GM13977 (cell line): ENCODE measurements around the gene NLGN2.

Experiments
- DNase-seq: peaks from one replicate; pipeline ENCODE4 v3.0.0; 2012; ENCODE audit warnings: low spot score
- in situ Hi-C: fragments of 300-500 bp; cut with MboI; formaldehyde crosslinking; loops from one replicate; pipeline ENCODE4 v1.12.0; 2022; ENCODE audit warnings: low sequenced_read_pairs, low pct_unique_long_range_greater_than_20kb, mixed read lengths, inconsistent platforms; ENCODE audit not compliant: unreplicated experiment
- TF ChIP-seq, protein P1 (sequence below): IDR thresholded peaks from 2 replicates; pipeline ENCODE4 v1.5.1; 2012; ENCODE audit warnings: mild to moderate bottlenecking, control low read depth; ENCODE audit not compliant: insufficient read depth; ENCODE audit errors: extremely low read depth, missing control alignments

NLGN2 gene

DNA sequence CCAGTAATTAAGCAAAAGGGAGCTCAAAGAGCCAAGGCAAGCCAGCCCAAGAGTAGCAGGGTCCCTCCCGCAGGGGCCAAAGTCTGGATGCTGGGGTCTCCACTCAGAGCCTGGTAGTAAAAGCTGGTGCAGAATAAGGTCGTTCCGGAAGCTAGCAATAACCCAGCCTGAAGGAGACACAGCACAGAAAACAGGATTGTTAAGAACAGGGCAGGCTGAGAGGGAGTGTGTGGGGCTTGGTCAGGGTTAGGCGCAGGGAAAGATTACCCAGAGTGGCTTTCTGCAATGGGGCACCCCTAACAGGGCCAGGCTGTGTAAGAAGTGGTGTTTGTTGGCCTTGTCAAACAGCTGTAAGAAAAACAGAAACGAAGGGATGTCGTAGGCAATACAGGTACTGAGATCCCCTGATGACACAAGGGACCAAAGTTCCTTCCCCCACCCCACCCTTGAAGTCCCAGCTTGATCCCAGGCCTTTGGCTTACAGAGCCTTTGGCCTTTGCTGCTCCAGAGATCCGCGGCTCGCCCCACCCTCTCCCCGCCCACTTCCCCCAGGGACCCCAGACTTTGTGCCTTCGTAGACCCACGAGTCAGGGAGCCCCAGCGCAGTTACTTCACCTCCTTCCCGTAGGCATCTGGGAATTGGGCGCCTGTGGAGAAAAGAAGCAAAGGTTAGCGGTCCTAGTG, 4.5 kb upstream of the NLGN2 start:
- in situ Hi-C loops, result no loop called here
- TF ChIP-seq, protein P1, sequence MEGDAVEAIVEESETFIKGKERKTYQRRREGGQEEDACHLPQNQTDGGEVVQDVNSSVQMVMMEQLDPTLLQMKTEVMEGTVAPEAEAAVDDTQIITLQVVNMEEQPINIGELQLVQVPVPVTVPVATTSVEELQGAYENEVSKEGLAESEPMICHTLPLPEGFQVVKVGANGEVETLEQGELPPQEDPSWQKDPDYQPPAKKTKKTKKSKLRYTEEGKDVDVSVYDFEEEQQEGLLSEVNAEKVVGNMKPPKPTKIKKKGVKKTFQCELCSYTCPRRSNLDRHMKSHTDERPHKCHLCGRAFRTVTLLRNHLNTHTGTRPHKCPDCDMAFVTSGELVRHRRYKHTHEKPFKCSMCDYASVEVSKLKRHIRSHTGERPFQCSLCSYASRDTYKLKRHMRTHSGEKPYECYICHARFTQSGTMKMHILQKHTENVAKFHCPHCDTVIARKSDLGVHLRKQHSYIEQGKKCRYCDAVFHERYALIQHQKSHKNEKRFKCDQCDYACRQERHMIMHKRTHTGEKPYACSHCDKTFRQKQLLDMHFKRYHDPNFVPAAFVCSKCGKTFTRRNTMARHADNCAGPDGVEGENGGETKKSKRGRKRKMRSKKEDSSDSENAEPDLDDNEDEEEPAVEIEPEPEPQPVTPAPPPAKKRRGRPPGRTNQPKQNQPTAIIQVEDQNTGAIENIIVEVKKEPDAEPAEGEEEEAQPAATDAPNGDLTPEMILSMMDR, result no peak
- DNase-seq, result no peak

DNA sequence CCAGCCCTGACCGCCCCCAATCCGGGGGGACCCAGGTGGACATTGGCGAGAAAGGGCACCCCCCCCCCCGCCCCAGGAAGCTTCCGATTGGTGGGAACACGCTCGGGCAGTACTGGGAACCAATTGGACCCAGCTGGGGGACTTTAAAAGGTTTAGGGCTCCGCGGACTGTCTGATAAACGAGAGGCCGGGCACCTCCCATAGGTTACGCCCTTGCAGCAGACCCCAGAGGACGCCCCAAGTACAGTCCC, 4.0 kb upstream of the NLGN2 start:
- TF ChIP-seq, protein P1, result no peak
- DNase-seq, result no peak
- in situ Hi-C loops, result no loop called here

DNA sequence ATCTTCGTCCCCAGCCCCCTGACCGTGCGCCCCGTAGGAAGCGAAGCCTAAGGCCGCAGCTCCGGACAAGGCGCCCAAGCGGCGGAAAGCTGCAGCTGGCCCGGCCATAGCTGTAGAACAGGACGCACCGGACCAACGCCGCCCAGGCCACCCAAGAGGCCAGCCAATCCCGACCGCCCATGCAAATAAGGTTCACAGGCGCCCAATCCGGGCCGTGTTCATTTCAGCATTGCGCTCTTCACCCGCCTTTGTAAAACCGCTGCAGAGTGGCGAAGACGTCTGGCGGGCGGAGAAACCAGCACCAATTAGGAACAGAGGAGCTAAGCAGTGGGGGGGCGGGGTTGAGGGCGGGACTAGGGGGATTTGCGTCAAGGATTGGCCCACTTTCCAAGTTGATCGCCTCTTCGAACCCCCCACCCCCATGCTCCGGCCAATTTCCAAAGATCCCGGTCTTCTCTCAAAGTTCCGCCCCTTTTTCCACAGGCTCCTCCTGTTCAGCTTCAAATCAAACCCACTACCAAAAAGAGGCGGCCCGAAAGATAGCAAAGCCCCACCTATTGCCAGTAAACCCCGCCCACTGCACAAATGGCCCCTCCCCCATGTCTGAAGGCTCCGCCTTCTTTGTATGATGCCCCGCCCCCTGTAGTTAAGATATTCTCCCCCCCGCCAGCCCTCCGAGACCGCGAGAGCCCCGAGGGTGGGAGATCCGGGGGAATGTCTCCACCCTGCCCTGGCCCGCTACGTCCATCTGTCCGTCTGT, 3.5 kb upstream of the NLGN2 start, which contains the start of gene TMEM256:
Gene TMEM256, minus strand, starts transcription at position 121 of the 760 bp plus-strand sequence. Its CDS starts 13 bp downstream, at position 108.
- DNase-seq, result peak; percentile 97
- TF ChIP-seq, protein P1, result no peak
- in situ Hi-C loops, result no loop called here

DNA sequence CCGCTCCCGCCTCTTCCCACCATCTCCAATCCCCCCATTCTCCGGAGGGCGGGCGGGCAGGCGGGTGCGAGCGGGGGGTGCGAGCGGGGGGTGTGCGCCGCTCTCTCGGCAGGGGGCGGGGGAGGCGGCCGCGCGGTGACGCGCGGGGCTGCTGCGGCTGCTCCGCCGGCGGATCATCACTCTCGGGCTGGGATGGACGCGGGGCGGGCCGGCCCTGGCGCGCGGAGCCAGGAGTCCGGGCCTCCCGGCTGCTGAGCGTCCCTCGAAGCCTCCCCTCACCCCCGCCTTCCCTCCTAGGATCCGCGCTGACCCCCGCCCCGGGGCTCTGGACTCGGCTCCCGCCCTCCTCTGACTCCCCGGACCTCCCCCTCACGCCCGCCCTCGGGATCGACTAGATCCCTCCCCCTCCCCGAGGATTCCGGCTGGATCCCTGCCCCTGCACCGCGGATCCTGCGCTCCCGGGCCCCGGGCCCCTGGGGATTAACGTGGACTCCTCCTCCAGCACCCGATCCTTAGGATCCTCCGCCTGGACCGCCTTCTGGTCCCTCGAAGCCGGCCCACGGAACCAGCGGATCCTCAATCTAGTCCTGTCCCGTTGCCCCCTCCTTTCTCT, 2.8 kb upstream of the NLGN2 start:
- peak; percentile 81 for DNase-seq
- in situ Hi-C loops, result no loop called here
- TF ChIP-seq, protein P1, result no peak

DNA sequence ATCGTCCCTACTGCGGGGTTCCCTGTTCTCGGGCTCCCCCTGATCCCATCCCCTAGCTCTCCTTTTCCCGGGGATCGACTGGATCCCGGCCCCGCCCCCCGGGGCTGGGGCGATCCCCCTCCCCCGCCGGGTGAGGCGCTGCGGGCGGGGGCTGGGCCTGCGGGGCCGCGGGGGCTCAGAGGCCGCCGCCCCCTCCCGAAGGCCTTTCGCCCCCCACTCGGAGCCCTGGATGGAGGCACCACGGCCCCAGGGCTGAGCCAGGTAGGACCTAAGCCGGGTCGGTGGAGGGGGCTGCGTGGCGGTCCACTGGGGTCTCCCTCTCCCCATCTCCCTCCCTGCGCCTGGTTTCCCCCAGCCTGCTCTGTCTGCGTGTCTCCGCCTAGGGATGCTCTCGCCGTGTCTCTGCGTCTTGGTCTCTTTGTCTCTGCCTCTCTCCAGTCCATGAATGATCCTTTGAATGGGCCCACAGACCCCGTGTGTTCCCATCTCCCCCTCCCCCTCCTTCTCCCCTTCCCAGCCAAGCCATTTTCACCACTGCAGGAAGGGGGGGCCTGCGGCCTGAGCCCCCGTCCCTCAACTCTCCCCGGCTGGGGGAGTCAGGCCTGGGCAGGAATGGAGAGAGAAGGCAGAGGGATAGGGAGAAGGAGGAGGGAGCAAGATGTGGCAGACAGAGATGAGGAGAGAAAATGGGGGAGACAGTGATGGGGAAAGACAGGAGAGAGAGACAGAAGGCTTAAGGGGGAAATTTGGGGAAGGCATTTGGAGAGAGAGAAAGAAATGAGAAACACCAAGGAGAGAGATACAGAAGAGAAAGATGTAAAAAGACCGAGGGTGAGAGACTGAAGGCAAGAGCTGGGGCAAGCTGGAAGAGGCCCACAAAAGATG, 2.1 kb upstream of the NLGN2 start:
- in situ Hi-C loops, result no loop called here
- TF ChIP-seq, protein P1, result no peak
- DNase-seq, result no peak

DNA sequence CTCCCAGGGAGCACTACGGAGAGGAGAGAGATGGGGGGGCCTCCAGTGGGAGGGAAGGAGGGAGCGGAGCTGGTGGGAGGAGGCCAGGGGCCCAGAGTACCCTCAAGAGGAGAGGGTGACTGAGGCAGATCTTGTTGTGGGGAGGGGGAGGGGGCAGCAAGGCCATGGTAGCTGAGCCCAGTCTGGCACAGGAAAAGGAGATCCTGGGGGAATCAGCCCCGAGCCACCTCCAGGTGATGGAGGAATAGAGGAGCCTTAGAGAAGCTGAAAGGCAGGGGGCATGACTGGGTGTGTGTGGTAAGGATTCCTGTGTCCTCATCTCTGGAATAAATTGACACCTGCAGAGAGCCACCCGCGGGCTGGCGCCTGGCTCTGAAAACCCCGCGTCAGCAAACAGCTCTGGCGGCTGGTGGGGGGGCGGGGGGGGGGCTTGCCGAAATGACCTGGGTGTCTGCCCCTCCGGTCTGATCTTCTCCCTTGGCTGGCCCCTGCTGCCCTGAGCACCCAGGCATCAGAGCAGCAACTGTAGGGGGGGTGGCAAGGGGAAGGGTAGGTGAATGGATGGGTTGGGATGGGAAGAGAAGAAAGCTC, 1.3 kb upstream of the NLGN2 start:
- in situ Hi-C loops, result no loop called here
- TF ChIP-seq, protein P1, result no peak
- DNase-seq, result no peak
